ENCODE measurements around the gene NKD1. TPM values are rescaled to one million over a fixed set of nuclear protein-coding genes. Genes with fewer than 3 reads are reported as not detected.

NKD1 gene
- total and polyA plus RNA-seq, 2 donors (not counting 1 experiment from before 2014, with no cell fraction given), result 0.16 to 1.9 TPM

- POLR2A ChIA-PET, result no interaction called here
- no peak overlapping the region for H3K27ac Mint-ChIP-seq
- WGBS (ENCODE audit: insufficient coverage), result 93% methylated on average over 8 of the region's 8 CpGs
These were observed 98.1 kb downstream of the NKD1 start for GRCh38 chr16:50646345-50646744.

DNA sequence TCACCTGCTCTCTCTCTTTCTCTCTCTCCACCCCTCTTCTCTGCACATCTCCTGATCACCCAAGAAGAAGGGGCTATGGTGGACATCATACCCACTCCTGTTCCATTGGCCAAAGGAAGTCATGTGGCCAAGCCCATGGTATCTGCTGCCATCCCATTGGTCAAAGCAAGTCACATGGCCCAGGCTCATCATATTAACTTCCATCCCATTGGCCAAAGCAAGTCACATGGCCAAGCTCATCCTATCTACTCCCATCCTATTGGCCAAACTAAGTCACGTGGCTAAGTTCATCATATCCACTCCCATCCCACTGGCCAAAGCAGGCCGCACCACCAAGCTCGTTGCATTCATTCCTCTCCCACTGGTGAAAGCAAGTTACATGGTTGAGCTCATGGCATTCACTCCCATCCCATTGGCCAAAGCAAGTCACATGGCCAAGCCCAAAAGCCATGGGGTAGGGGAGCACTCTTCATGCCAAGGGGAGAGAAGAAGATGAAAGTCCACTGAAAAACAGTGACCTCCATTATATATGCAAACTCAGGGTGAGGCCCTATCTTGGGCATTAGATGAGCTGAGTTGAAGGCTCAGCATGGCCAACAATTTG is 103.7 kb downstream of the NKD1 start:
- Histone ChIP-seq H3K36me3 (replicated peaks in 1 of 2; ENCODE audit: control extremely low read depth in 1 of 2, control insufficient read depth in 1 of 2, extremely low read depth in 1 of 2, insufficient read depth in 2 of 2, low read length in 1 of 2) (no peaks in the 10 kb centered on the region), H2AFZ (ENCODE audit: insufficient read depth, low read depth, low read length, poor library complexity, severe bottlenecking) (no peak overlapping the region), H3K9ac (ENCODE audit: low read length) (no peak overlapping the region), H3K27ac (ENCODE audit: low read length in 2 of 2) (no peak overlapping the region), H3K27me3 (replicated peaks in 1 of 4; ENCODE audit: control extremely low read depth in 1 of 4, control insufficient read depth in 3 of 4, insufficient read depth in 4 of 4, low read length in 3 of 4) (no peaks in the 10 kb centered on the region), H3K4me3 (ENCODE audit: control extremely low read depth in 1 of 5, extremely low read depth in 1 of 5, insufficient read depth in 1 of 5, low read depth in 2 of 5, low read length in 4 of 5) (no peak overlapping the region), H3K79me2 (ENCODE audit: control insufficient read depth, insufficient read depth, low read length) (no peaks in the 10 kb centered on the region), H3K9me3 (ENCODE audit: control extremely low read depth in 1 of 3, control insufficient read depth in 2 of 3, insufficient read depth in 1 of 3, low read length in 2 of 3) (peaks cover 0 to 5% (median 0%) of the 10 kb centered on the region in 3 donors), H4K20me1 (ENCODE audit: control insufficient read depth, insufficient read depth, low read length, poor library complexity, severe bottlenecking) (no peaks in the 10 kb centered on the region), H3K4me2 (replicated peaks; ENCODE audit: low read depth, low read length, poor library complexity, severe bottlenecking) (no peak overlapping the region), H3K4me1 (ENCODE audit: control insufficient read depth in 2 of 2, insufficient read depth in 2 of 2, low read length in 2 of 2) (no peaks in the 10 kb centered on the region)
- ATAC-seq (ENCODE audit: low read depth), result no peak
- intact Hi-C loops (cut with micrococcal nuclease), result no loop called here
- no peak overlapping the region for H3K4me3 Mint-ChIP-seq
- CTCF ChIA-PET, result interaction anchor here (0.5 to 3.6 kb wide), 2 partner anchors 14 to 276 kb away, joined by 3 to 16 read pairs; no protein-coding TSS in a partner anchor
- POLR2A ChIA-PET, result no interaction called here
- no peak for DNase-seq
- no peaks in the 10 kb centered on the region for H3K27me3 Mint-ChIP-seq
- no peaks in the 10 kb centered on the region for H3K4me1 Mint-ChIP-seq
- TF ChIP-seq EZH2 (IDR thresholded peaks at IDR 0.05; ENCODE audit: borderline replicate concordance, insufficient read depth, low read depth, low read length, poor library complexity, severe bottlenecking), result no peak
- TF ChIP-seq, protein P1, sequence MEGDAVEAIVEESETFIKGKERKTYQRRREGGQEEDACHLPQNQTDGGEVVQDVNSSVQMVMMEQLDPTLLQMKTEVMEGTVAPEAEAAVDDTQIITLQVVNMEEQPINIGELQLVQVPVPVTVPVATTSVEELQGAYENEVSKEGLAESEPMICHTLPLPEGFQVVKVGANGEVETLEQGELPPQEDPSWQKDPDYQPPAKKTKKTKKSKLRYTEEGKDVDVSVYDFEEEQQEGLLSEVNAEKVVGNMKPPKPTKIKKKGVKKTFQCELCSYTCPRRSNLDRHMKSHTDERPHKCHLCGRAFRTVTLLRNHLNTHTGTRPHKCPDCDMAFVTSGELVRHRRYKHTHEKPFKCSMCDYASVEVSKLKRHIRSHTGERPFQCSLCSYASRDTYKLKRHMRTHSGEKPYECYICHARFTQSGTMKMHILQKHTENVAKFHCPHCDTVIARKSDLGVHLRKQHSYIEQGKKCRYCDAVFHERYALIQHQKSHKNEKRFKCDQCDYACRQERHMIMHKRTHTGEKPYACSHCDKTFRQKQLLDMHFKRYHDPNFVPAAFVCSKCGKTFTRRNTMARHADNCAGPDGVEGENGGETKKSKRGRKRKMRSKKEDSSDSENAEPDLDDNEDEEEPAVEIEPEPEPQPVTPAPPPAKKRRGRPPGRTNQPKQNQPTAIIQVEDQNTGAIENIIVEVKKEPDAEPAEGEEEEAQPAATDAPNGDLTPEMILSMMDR (IDR thresholded peaks at IDR 0.05), result no peak
- WGBS (ENCODE audit: insufficient coverage), result 92% methylated on average over 1 of the region's 3 CpGs
- H3K9me3 Mint-ChIP-seq (ENCODE audit: insufficient read depth), result peaks cover 2% of the 10 kb centered on the region
- no peak overlapping the region for H3K27ac Mint-ChIP-seq

More at GRCh38 chr16:50646345-50646744, 98.1 kb downstream of the NKD1 start:
- H3K4me1 ChIP-seq (ENCODE audit: control insufficient read depth in 2 of 2, insufficient read depth in 2 of 2, low read length in 2 of 2), result no peaks in the 10 kb centered on the region
- H3K4me2 ChIP-seq (replicated peaks; ENCODE audit: low read depth, low read length, poor library complexity, severe bottlenecking), result no peak overlapping the region
- TF ChIP-seq EZH2 (IDR thresholded peaks at IDR 0.05; ENCODE audit: borderline replicate concordance, insufficient read depth, low read depth, low read length, poor library complexity, severe bottlenecking), result no peak
- TF ChIP-seq, protein P1 (IDR thresholded peaks at IDR 0.05), result no peak
- H3K4me1 Mint-ChIP-seq, result no peaks in the 10 kb centered on the region
- CTCF ChIA-PET, result interaction anchor here (0.7 to 1.9 kb wide), 2 partner anchors 100 to 102 kb away, joined by 4 read pairs; no protein-coding TSS in a partner anchor
- no peaks in the 10 kb centered on the region for H3K36me3 ChIP-seq (replicated peaks in 1 of 2; ENCODE audit: control extremely low read depth in 1 of 2, control insufficient read depth in 1 of 2, extremely low read depth in 1 of 2, insufficient read depth in 2 of 2, low read length in 1 of 2)
- no peaks in the 10 kb centered on the region for H3K9me3 ChIP-seq (ENCODE audit: control extremely low read depth in 1 of 3, control insufficient read depth in 2 of 3, insufficient read depth in 1 of 3, low read length in 2 of 3)
- H3K27me3 ChIP-seq (replicated peaks in 1 of 4; ENCODE audit: control extremely low read depth in 1 of 4, control insufficient read depth in 3 of 4, insufficient read depth in 4 of 4, low read length in 3 of 4), result peaks cover 0 to 6% (median 0%) of the 10 kb centered on the region in 4 experiments
- no peaks in the 10 kb centered on the region for H3K79me2 ChIP-seq (ENCODE audit: control insufficient read depth, insufficient read depth, low read length)
- DNase-seq, result no peak
- H3K9ac ChIP-seq (ENCODE audit: low read length), result no peak overlapping the region
- no peak overlapping the region for H2AFZ ChIP-seq (ENCODE audit: insufficient read depth, low read depth, low read length, poor library complexity, severe bottlenecking)
- H3K4me3 Mint-ChIP-seq, result no peak overlapping the region
- H3K27ac ChIP-seq (ENCODE audit: low read length in 2 of 2), result no peak overlapping the region
- no peaks in the 10 kb centered on the region for H3K9me3 Mint-ChIP-seq (ENCODE audit: insufficient read depth)
- intact Hi-C loops (cut with micrococcal nuclease), result loop anchor here (10.0 kb wide), 1 partner anchor 292 kb away; no protein-coding TSS in a partner anchor
- no peaks in the 10 kb centered on the region for H4K20me1 ChIP-seq (ENCODE audit: control insufficient read depth, insufficient read depth, low read length, poor library complexity, severe bottlenecking)
- no peak overlapping the region for H3K4me3 ChIP-seq (ENCODE audit: control extremely low read depth in 1 of 5, extremely low read depth in 1 of 5, insufficient read depth in 1 of 5, low read depth in 2 of 5, low read length in 4 of 5)
- ATAC-seq (ENCODE audit: low read depth), result no peak
- peaks cover 11% of the 10 kb centered on the region for H3K27me3 Mint-ChIP-seq
